Sigmoid colon (tissue), 7 donors: ENCODE measurements around the gene RNASEH2B. TPM values are rescaled to one million over a fixed set of nuclear protein-coding genes. Genes with fewer than 3 reads are reported as not detected.
A peak's percentile ranks its signal among the peaks of the same experiment; 100 is the strongest.

Experiments used
- DNase-seq: peaks from one replicate; pipeline ENCODE4 v3.0.0-alpha.2; 2019
- H3K27ac ChIP-seq, 4 donors: fragments of 200-600 bp; sonication (generic); one replicate each; pipeline ENCODE4 v1.5.1; 2016 to 2019; ENCODE audit warnings: mild to moderate bottlenecking in 1 of 4
- H3K27me3 ChIP-seq, 3 donors: fragments of 200-600 bp; sonication (generic); one replicate each; pipeline ENCODE4 v1.5.1; 2019; ENCODE audit warnings: mild to moderate bottlenecking in 1 of 3
- H3K36me3 ChIP-seq, 4 donors: fragments of 200-600 bp; sonication (generic); one replicate each; pipeline ENCODE4 v1.5.1; 2016 to 2019
- H3K4me1 ChIP-seq, 4 donors: fragments of 200-600 bp; sonication (generic); one replicate each; pipeline ENCODE4 v1.5.1; 2017 to 2019
- H3K4me3 ChIP-seq, 4 donors: fragments of 200-600 bp; sonication (generic); one replicate each; pipeline ENCODE4 v1.5.1; 2017 to 2019; ENCODE audit warnings: mild to moderate bottlenecking in 2 of 4, moderate library complexity in 1 of 4
- H3K9me3 ChIP-seq, 4 donors: fragments of 200-600 bp in 3 of 4; sonication (generic) in 3 of 4; one replicate each; pipeline versions ENCODE4 v1.5.1 to v1.6.1; 2013 to 2019
- EP300 ChIP-seq, 4 donors: sonication (generic); formaldehyde crosslinking; IDR thresholded peaks; one replicate each; pipeline ENCODE4 v1.6.1; 2017; ENCODE audit warnings: antibody characterized with exemption in 4 of 4
- POLR2A ChIP-seq, 2 donors: fragments of 450-650 bp; IDR thresholded peaks; one replicate each; pipeline ENCODE4 v1.6.1; 2016; ENCODE audit warnings: antibody characterized with exemption in 2 of 2, mild to moderate bottlenecking in 2 of 2, moderate library complexity in 2 of 2
- POLR2AphosphoS5 ChIP-seq, 4 donors: sonication (generic); formaldehyde crosslinking; IDR thresholded peaks; one replicate each; pipeline ENCODE4 v1.6.1; 2017; ENCODE audit warnings: antibody characterized with exemption in 4 of 4
- WGBS, 2 donors: extraction: QIAGEN DNeasy Blood & Tissue Kit; methylation state at CpG; one replicate each; pipeline ENCODE4 v1.1.7; 2013; 5-methylcytosine and 5-hydroxymethylcytosine counted together
- intact Hi-C: fragments of 100-400 bp; cut with DNase I; formaldehyde crosslinking; loops from one replicate; pipeline ENCODE4 v1.15.1; 2023
- polyA plus RNA-seq, 3 donors: library from polyadenylated mRNA; stranded (reverse); fragments of 200-250 nt; gene quantifications; one replicate each; pipeline ENCODE4 v1.2.3, GENCODE V29; 2013
- total RNA-seq, 4 donors: library from RNA; depleted of rRNA; stranded (reverse); fragments of >200 nt; gene quantifications; one replicate each; pipeline ENCODE4 v1.1.0, GENCODE V29; 2016
- TF ChIP-seq, protein P1 (sequence below), 4 experiments: fragments of 450-650 bp in 3 of 4; fragments of 200-600 bp in 1 of 4; IDR thresholded peaks; one replicate each; pipeline ENCODE4 v1.5.1; 2016 to 2019; ENCODE audit warnings: antibody characterized with exemption in 4 of 4, mild to moderate bottlenecking in 3 of 4, moderate library complexity in 2 of 4
- donor health status: healthy with polysubstance abuse.
- donor health status: Bipolar disorder and iron deficiency.
- donor health status: healthy.

The RNASEH2B gene
- total and polyA plus RNA-seq, 7 donors, result 32.6 to 108 (median 41.1) TPM

DNA sequence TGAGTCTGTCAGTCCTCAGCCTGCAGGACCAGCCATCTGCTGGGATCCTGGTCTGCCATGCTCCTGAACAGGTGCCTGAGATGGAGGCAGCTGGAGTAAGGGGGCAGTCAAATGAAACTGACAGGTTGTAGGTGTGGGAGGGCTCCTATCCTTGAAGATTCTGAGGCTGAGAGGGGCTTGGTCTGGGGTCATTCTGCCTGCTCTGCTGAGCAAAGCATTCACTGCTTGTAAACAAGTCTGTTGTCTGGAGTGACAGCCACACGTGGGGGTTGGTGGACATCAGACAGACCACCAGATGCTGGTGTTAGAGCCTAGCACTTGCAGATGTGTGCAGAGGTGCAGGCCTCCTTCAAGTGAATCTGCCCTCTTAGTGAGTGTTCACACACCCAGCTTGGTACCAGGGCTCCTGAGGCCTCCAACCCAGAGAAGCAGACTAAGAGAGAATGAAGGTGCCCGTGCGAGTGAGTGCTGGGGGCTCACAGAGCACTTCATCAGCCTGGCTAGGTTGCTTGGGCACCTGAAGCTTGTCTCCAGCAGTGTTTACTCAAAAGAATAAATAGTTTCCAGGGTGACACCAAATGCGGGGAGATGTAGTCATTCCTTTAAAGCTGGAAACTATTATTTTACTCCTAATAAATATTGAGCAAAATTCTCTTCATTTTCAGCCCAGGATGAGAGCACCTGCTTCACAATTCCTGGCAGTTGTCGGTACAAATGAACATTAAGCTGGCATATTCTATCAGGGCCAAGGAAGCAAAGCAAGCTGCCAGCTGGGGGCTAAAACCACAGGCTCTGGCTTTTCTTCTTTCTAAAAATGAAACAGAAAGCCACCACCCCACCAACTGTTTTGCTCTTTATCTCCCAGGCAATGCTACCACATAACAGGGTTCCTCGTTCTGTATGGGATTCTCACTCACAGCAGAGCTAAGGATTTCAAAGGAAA, 82.3 kb downstream of the RNASEH2B start:
- no peak for DNase-seq
- Histone ChIP-seq H3K27me3 (no peaks in the 10 kb centered on the region), H3K4me1 (peaks cover 0 to 43% (median 22%) of the 10 kb centered on the region in 4 donors), H3K36me3 (no peaks in the 10 kb centered on the region), H3K4me3 (no peak overlapping the region), H3K9me3 (no peaks in the 10 kb centered on the region), H3K27ac (peak overlapping the region; percentile 0 to 49 (median 40))
- TF ChIP-seq POLR2A (IDR thresholded peaks at IDR 0.05), result no peak
- TF ChIP-seq, protein P1, sequence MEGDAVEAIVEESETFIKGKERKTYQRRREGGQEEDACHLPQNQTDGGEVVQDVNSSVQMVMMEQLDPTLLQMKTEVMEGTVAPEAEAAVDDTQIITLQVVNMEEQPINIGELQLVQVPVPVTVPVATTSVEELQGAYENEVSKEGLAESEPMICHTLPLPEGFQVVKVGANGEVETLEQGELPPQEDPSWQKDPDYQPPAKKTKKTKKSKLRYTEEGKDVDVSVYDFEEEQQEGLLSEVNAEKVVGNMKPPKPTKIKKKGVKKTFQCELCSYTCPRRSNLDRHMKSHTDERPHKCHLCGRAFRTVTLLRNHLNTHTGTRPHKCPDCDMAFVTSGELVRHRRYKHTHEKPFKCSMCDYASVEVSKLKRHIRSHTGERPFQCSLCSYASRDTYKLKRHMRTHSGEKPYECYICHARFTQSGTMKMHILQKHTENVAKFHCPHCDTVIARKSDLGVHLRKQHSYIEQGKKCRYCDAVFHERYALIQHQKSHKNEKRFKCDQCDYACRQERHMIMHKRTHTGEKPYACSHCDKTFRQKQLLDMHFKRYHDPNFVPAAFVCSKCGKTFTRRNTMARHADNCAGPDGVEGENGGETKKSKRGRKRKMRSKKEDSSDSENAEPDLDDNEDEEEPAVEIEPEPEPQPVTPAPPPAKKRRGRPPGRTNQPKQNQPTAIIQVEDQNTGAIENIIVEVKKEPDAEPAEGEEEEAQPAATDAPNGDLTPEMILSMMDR (IDR thresholded peaks at IDR 0.05), result no peak
- no peak for TF ChIP-seq EP300 (IDR thresholded peaks at IDR 0.05)
- TF ChIP-seq POLR2AphosphoS5 (IDR thresholded peaks at IDR 0.05), result no peak
- intact Hi-C loops, result no loop called here
- 45 to 66% methylated on average over 6 of the region's 6 CpGs for WGBS, 2 donors

DNA sequence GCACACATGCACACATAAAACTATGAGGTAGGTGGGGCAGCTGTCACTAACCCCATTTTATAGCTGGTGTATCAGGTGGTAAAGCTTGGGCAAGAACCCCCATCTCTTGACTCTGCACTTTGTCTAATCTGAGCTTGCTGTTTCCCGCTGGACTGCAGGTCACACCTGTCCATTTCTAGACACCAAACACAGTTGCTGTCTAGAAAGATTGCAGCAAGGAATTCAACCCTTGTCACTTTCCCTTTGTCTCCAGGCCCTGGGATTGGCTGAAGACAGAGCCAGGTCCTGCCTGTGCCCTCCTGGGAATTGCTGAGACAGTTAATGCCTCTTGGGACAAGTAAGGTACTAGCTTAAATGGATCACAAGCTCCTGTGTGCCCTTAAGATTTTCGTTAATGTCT, 83.8 kb downstream of the RNASEH2B start:
- no peak overlapping the region for H3K4me3 ChIP-seq

DNA sequence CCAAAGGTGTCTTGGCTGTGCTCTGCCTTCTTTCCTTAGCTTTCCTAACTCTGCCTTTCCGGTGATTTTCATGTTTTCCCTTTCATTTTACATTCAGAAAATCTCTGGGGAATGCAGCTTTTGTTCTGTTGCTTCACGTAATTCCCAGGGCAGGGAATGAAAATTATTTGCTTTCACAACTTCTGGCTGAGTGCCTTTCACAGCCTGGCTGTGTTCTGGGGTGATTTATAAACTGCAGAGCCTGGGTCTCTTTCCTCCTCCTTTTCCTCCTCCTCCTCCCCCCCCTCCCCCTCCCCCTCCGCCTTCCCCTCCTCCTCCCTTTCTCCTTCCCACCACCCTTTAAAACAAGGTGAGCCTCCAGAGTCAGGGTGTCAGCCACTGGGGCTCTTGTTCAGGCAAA, 84.3 kb downstream of the RNASEH2B start:
- no peak for TF ChIP-seq POLR2A (IDR thresholded peaks at IDR 0.05)
- TF ChIP-seq, protein P1 (IDR thresholded peaks at IDR 0.05), result no peak
- TF ChIP-seq POLR2AphosphoS5 (IDR thresholded peaks at IDR 0.05), result peak in 2 of 4 donors; percentile 16 to 28
- TF ChIP-seq EP300 (IDR thresholded peaks at IDR 0.05), result no peak
- intact Hi-C loops, result no loop called here
- peak; percentile 77 for DNase-seq

More for the DNA sequence above, 83.8 kb downstream of the RNASEH2B start:
- TF ChIP-seq, protein P1 (IDR thresholded peaks at IDR 0.05), result no peak
- no peak for TF ChIP-seq POLR2A (IDR thresholded peaks at IDR 0.05)
- no peak for TF ChIP-seq EP300 (IDR thresholded peaks at IDR 0.05)
- no peak for TF ChIP-seq POLR2AphosphoS5 (IDR thresholded peaks at IDR 0.05)
- Histone ChIP-seq H3K27ac (no peak overlapping the region), H3K9me3 (no peaks in the 10 kb centered on the region), H3K27me3 (no peaks in the 10 kb centered on the region), H3K36me3 (no peaks in the 10 kb centered on the region), H3K4me1 (peaks cover 0 to 43% (median 22%) of the 10 kb centered on the region in 4 donors)
- intact Hi-C loops, result no loop called here
- WGBS, 2 donors, result 38 to 63% methylated on average over 2 of the region's 2 CpGs
- no peak for DNase-seq

DNA sequence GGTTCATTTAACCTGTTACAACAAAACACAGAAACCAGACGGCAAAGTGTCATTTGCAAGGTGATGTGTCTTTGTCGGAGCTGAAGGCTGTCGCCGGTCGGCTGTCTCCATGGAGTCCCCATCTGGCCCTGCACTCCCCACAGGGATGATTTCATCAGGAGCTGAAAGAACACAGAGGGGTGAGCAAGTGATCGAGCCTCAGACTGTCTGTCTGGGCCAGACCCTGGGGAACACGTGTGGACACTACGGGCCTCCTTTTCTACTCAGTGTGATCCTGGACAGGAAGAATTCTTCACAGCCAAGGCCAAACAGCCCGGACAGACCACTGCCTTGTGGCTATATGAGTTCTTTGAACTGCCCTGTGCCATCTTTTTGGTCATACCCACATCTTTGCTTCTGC, 85.1 kb downstream of the RNASEH2B start:
- intact Hi-C loops, result no loop called here
- TF ChIP-seq EP300 (IDR thresholded peaks at IDR 0.05) (no peak), POLR2A (IDR thresholded peaks at IDR 0.05) (no peak)
- TF ChIP-seq, protein P1 (IDR thresholded peaks at IDR 0.05), result no peak
- no peak overlapping the region for H3K27ac ChIP-seq
- H3K4me3 ChIP-seq, result no peak overlapping the region
- no peaks in the 10 kb centered on the region for H3K9me3 ChIP-seq
- H3K36me3 ChIP-seq, result no peaks in the 10 kb centered on the region
- H3K4me1 ChIP-seq, result peaks cover 0 to 38% (median 22%) of the 10 kb centered on the region in 4 donors
- WGBS, 2 donors, result 91 to 94% methylated on average over 9 of the region's 9 CpGs
- H3K27me3 ChIP-seq, result no peaks in the 10 kb centered on the region
- DNase-seq, result no peak

More for the DNA sequence above, 84.3 kb downstream of the RNASEH2B start:
- H3K27ac ChIP-seq, result peak overlapping the region in 1 of 4 donors; percentile 3
- H3K4me1 ChIP-seq, result peaks cover 0 to 43% (median 22%) of the 10 kb centered on the region in 4 donors
- H3K27me3 ChIP-seq, result no peaks in the 10 kb centered on the region
- H3K36me3 ChIP-seq, result no peaks in the 10 kb centered on the region
- no peak overlapping the region for H3K4me3 ChIP-seq
- WGBS, 2 donors, result 48 to 56% methylated on average over 3 of the region's 3 CpGs
- no peaks in the 10 kb centered on the region for H3K9me3 ChIP-seq
